ENCODE data around the gene LRRC57.

Gene LRRC57

GRCh38 chr15:42490671-42491538 lies 57.7 kb downstream of the LRRC57 start, which contains the start of gene ZNF106:
Gene ZNF106, minus strand, starts transcription at chr15:42491141. Its CDS starts 18,852 bp downstream, at chr15:42472289.
- peak; percentile 82 to 84 for DNase-seq

DNA sequence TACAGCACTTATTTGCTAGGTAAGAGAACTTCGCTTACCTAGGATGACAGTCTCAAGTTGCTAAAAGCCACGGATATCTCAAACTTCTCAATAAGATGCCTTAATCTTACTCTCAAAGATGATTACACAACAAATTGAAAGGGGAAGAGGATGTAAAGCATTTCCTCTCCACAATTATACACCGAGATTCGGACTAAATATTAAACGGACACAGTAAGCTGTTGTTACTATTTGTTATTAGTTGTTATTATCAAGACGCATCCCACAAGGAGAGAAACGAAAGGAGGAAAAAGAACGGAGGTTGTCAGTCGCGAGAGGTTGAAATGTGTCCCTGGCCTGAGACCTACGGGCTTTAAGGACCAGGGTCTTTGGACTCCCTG lies 58.3 kb downstream of the LRRC57 start:
- DNase-seq: no peak
